DMS114 treated with DMSO at 0.1 percent for 48 hours (cell line): ENCODE data around the gene MAN2B2.
"Not testable (repeated sequence)": the region's sequence is repeated elsewhere in the genome, so short reads cannot be mapped to it uniquely, and the experiment has no call there.

Experiments
- DNase-seq: peaks from one replicate; lab custom pipeline; 2025; ENCODE audit not compliant: unreplicated experiment; lab: John Stamatoyannopoulos, UW

Gene MAN2B2

GRCh38 chr4:6613676-6614651 lies 39.0 kb downstream of the MAN2B2 start:
- no peak for DNase-seq

GRCh38 chr4:6614701-6615230 lies 39.8 kb downstream of the MAN2B2 start:
- DNase-seq, result no peak

DNA sequence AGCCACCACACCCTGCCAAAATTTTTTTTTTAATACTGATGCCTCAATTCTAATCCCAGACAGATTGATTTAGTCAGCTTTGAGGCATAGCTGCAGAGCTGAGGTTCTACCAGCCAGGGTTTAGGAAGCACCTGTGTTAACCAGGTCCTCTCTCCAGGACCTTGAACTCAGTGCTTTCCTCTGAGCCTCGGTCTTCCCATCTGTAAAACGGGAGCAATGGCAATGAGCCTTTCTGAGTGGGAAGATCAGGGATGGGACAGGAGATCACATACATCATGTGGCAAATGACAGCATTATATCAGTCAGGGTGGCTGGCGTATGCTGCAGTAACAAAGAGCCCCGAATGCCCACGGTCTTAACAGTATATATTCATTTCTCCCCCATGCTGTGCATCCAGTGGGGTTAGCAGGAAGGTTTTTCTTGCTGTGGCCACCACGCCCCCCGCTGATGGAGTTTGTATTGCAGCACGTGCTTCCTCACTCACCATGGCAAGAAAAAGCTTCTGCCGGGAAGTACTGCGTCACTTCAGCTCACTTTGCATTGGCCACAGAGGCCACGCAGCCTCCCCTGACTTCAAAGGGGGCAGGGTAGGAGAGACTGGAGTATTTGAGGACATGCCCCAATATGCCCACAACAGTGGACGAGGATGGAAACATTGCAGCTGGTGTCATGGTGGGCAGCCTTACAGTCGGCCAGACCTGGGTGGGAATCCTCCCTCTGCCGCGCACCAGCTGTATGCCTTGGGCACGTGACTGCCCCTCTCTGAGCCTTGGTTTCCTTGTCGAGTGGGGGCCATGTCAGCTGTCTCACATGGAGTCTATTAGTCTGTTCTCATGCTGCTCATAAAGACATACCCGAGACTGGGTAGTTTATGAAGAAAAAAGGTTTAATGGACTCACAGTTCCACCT lies 41.4 kb downstream of the MAN2B2 start:
- DNase-seq, result no peak

DNA sequence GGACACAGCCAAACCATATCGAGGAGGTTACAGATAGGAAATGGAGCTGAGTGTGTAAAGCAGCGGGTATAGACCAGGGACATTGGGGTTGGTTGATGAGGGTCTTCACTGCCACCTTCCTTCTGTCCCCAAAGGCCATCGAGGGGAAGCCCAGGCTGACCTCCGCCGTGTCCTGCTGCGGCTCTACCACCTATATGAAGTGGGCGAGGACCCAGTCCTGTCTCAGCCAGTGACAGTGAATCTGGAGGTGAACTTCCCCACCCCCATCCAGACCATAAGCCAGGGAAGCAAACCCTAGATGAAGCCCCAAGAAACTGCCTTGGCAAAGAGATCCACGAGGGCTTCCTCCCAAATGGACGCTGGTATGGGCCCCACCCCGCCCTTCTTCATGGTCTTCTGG lies 42.3 kb downstream of the MAN2B2 start:
- no peak for DNase-seq

- no peak for DNase-seq
Observed at GRCh38 chr4:6618386-6619115, 43.6 kb downstream of the MAN2B2 start.

DNA sequence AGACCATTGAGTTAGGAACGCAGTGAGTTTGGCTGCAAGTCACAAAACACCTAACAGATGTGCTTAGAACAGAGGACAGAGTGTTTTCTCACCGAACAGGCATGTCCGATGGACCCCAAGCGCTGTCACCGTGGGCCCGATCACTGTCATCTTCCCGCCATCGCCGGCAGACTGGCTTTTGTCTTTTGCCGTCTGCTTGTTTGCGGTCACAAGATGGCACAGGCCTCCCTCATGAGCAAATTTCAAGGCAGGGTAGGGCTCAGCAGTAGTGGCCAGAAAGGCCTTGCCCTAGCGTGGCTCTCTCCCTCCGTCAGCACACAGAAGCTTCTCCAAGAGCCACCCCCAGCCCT lies 44.1 kb downstream of the MAN2B2 start:
- DNase-seq, result no peak

- DNase-seq, result no peak
Observed at GRCh38 chr4:6619466-6620255, 44.7 kb downstream of the MAN2B2 start.

GRCh38 chr4:6620296-6620695 lies 45.3 kb downstream of the MAN2B2 start:
- no peak for DNase-seq

GRCh38 chr4:6620891-6621555 lies 46.0 kb downstream of the MAN2B2 start:
- DNase-seq, result no peak

DNA sequence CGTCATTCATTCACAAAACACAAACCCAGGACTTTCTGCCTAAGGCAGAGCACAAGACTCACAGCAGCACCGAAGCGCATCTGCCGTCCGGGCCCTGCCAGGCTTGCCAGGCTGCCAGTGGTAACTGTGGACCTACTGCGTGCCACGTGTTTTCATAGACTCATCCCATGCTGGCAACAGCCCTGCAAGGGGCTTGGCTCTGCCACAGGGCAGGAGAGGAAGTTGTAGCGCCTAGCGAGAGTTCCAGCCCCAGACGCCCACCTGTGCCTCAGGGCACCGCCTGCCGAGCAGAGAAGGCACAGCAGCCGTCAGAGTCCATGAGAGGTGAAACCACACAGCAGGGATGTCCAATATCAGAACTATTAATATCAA lies 46.6 kb downstream of the MAN2B2 start:
- DNase-seq, result no peak

DNA sequence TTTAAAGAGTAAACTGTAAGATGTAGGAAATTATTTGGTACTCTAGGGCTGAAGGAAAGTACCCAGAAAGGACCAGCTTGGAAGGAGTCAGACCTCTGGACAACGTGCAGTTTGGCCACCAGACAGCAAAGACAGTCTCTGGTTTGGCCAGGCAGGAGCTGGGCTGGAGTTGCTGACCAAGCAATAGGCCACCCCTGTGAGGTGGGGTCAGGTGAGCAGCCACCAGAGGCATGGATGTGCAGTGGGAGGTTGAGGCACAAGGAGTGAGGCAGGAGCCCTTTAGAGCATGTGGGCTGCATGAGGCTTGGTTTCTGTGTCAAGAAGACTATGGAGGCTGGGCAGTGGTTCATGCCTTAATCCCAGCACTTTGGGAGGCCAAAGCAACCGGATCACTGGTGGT lies 47.8 kb downstream of the MAN2B2 start:
- no peak for DNase-seq

DNA sequence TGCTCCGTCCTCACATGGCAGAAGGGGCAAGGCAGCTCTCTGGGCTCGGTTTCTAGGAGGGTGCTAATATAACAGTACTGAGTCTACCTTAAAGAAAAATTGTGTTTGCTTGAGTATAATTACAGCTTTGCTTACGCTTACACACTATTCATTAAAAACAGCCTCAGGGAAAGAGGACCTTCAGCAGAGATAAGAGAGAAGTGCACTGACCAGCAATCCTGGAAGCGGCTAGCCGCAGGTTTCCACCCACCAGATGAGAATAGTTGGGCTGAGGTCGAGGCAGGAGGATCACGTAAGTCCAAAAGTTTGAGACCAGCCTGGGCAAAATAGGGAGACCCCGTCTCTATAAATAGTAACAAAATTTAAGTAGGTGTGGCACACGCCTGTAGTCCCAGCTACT lies 50.3 kb downstream of the MAN2B2 start:
- DNase-seq, result no peak

GRCh38 chr4:6626066-6626465 lies 51.1 kb downstream of the MAN2B2 start:
- DNase-seq, result no peak

GRCh38 chr4:6627832-6628231 lies 52.8 kb downstream of the MAN2B2 start:
- DNase-seq, result no peak

- DNase-seq, result not testable (repeated sequence)
Observed at GRCh38 chr4:6628484-6628883, 53.5 kb downstream of the MAN2B2 start.

DNA sequence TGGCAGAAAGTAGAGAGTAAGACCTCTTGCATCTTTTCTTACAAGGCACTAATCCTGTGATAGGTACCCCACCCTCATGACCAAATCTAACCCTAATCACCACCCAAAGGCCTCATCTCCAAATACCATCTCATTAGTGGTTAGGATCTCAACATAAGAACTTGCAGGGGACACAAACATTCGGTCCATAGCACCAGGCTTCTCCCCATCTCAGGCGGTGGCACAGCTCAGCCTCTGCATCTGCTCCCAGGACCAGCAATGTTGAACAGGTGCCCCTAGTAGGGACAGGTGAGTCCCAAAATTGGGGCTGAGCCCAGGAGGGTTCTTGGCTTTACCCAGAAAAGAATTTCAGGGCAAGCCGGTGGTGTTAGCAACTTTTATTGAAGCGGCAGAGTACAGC lies 57.1 kb downstream of the MAN2B2 start:
- no peak for DNase-seq

DNA sequence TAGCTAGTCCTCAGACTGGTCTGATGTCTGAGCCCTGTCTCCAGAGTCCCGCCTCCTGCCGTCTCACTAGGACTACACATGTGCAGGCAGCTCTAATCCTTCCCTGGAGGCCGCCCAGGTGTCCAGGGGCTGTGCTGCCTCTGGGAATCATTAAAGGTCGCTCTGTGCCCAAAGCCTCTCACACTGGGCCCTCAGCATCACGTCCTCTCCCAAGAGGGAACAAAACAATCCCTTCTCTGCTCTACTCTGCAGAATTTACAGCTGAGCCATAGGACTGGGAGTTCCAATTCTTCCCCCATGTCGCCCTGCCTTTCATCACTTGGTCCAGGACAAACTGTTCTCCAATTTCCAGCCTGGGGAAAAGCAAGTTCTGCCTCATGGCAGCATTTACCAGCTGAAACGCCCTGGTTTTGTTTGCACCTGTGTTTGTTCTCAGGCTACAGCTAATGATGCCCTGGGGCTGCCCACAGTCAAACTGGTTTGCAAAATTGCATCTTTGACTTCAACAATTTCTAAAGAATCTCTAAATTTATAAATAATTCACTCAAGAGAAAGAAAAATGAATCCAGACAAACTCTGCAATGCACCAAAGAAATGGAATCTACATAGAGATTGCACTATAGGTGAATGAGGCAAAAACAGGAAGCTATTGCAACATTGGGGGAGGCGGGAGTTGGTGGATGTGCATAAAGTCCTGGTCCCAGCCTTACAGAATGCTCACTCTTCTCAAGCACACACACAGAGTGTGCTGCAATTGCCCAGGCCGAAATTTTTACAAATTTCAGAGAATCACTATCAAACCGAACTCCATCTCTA lies 58.3 kb downstream of the MAN2B2 start:
- DNase-seq, result no peak

DNA sequence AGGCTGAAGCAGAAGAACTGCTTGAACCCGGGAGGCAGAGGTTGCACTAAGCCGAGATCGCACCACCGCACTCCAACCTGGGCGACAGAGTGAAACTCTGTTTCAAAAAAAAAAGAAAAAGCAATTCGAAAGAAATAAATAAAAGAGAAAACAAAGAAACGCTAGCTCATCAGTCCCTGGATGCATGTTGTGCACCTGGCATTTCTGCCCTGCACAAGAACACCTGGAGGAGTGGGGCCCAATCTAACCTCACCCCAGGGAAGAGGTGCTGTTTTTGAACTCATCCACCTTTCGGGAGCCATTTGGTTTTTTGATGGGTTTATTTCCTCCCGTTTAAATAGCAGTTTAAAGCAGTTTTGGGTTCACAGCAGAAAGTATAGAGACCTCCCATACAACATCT lies 59.8 kb downstream of the MAN2B2 start:
- DNase-seq, result no peak

GRCh38 chr4:6639137-6639680 lies 64.2 kb downstream of the MAN2B2 start:
- no peak for DNase-seq
